GM19239 (cell line): ENCODE measurements around the gene NDUFB10.
"Not testable (repeated sequence)": the region's sequence is repeated elsewhere in the genome, so short reads cannot be mapped to it uniquely, and the experiment has no call there.

ENCODE experiments used
- DNase-seq: peaks from one replicate; pipeline ENCODE4 v3.0.0; 2011; ENCODE audit warnings: low spot score; ENCODE audit not compliant: insufficient read length
- FAIRE-seq: peaks from 2 replicates; lab custom pipeline; 2011; peaks lifted over from hg19 to GRCh38; lab: Jason Lieb, UNC

Gene NDUFB10

DNA sequence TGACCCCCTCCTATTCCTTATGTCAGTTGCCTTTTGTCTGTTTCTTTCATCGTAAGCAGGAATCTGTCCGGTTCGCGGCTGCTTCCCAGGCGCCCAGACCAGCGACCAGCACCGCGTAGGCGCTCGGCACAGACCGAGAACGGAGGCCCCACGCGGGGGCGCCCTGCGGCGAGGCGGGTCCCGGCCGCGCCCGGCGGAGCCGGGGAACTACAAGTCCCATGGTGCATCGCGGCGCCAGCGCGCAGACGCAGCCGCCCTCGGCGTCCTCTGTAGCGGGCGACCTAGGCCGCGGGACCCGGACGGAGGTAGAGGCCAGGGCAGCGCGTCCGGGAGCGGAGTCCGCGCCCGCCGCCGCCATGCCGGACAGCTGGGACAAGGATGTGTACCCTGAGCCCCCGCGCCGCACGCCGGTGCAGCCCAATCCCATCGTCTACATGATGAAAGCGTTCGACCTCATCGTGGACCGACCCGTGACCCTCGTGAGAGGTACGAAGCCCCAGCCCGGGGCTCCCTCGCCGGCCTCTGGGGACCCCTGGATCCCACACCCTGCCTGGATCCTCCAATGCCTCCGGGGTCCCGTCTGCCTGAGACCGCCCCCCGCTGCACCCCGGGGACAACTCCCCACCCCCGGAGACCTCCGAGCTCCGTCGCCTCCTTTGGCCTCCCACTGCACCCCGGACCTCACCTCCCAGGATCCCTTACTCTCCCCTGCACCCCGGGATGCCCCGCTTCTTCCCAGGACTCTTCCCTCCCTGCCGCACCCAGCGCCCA is at the start of gene NDUFB10:
NDUFB10 (plus strand) TSS at position 270 of the 771 bp plus-strand sequence; CDS start at position 357, 87 bp downstream.
- FAIRE-seq (peak; percentile 87), DNase-seq (peak; percentile 93)

DNA sequence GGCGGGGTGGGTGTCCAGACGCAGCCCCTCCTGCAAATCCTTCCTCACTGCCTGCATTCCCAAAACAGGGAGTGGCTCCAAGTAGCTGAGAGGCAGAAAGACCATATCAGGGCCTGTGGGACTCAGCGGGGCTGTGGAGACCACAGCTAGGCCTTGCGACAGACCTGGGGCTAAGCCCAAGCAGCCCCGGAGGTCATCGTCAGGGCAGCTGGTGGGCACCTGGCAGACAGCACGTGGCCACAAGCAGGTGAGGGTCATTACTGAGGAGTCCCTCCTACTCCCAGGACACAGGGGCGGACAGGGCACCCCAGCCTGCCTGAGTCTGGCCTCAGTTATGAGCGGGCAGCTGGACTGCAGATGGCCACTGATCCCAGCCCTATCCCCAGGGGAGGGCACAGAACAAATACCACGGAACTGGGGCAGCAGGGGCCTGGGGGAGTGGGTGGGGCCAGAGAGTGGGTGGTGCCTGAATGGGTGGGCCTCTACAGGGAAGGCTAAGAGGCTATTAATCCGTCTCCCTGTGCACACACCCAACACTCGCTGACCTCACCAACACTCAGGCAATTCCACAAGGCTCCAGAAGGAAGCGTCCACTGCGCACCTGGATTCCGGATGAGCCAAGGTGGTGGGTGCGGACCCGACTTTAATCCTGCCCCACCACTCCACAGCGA is 49.6 kb upstream of the NDUFB10 start:
- no peak for DNase-seq
- FAIRE-seq = no peak

DNA sequence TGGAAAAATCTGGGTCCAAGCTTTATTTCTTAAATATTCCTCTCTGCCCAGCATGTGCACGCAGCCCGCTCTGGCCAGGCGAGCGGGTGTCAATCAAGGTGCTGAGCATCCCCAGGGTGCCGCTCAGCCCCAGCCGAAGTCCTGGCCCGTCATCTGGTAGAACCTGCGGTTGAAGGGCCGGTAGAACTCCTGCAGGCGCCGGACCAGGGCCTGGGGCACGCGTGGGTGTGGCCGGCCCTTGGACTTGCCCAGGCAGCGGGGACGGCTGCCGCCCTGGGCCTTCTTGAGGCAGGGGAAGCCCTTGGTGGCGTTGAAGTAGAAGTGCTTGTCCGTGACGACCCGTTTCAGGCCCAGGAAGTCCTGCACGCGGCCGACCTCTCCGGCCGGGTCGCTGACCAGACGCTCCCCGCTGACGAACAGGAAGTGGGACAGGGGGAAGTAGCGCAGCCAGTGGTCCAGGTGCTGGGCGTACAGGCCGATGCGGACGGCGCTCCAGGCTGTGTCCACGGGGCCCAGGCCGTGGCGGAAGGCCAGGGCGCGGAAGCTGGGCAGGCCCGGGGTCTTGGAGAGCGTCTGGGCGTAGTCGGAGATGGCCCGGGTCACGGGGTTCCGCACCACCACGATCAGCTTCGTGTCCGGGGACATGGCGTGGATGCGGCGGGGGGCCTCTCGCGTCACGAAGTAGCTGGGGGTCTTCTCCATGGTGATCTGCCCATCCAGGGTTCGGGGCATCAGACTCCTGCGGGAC is 47.7 kb upstream of the NDUFB10 start:
- FAIRE-seq (no peak), DNase-seq (no peak)

DNA sequence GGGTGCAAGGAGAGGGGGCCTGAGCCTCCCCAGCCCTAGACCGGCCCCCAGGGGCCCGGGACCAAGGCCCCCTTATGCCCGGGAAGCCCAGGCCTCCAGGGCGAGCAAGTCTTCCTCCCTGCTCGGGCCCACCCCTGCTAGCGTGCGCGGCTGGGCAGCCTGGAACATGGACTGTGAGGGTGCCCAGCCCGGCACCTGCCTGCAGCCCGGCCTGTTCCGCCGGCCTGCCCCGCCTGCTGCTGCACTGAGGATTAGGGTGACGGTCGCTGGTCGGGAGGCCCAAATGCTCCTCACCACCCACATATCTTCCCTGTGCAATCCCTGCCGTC is 47.2 kb upstream of the NDUFB10 start:
- DNase-seq (no peak), FAIRE-seq (no peak)

DNA sequence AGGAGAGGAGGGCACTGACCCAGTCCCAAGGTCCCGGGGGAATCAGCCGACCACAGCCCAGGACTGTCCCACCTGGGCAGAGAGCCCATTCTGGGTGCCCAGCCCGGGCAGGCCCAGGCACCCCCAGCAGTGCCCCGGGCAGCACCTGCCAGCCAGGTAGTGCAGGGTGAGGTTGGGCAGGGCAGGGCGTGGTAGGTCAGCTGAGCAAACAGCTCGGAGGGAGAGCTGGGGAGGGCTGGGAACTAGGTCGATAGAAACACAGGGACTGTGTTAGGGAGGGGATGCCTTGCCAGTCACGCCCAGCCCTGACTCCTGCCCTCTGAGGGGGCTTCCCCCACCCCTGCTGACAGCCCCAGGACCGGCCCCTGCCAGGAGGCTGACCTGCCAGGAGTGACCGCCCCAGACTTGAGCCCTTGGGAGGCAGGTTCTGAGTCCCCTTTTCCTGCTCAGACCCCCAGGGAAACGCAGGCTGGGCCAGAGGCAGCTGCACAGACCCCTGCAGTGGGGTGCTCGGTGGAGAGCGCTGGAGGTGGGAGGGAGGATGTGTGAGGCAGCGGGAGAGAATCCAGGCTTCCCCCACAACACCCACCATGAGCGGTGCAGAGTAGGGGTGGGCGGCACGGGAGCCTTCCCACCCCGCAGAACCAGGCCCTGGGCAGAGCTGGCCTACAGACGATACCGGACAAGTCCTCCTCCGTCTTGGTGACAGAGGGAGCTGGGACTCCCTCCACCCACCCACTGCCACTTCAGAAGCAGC is 45.8 kb upstream of the NDUFB10 start:
- FAIRE-seq (no peak), DNase-seq (no peak)

DNA sequence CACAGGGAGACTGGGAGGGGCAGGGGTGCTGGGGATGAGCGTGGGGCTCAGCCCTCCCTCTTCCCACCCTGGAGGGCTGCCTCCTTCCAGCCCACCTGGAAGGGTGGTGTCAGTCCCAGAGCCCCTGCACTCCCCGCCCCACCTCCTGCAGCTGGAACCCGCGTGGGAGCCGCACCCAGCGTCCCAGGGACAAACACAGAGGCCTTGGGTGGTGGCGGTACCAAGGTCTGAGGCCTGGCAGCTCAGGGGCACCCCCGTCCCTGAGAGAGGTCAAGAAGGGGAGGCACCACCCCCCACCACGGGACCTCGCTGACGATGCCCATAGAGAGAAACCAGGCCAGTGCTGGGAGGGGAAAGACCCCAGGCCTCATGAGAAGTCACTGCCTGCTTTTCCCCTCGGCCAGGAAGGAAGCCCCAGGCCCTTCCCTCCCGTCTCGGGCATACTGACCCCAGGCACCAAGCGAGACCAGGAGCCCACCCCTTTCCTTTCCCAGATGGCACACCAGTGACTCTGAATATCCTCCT is 45.2 kb upstream of the NDUFB10 start:
- no peak for FAIRE-seq
- no peak for DNase-seq

DNA sequence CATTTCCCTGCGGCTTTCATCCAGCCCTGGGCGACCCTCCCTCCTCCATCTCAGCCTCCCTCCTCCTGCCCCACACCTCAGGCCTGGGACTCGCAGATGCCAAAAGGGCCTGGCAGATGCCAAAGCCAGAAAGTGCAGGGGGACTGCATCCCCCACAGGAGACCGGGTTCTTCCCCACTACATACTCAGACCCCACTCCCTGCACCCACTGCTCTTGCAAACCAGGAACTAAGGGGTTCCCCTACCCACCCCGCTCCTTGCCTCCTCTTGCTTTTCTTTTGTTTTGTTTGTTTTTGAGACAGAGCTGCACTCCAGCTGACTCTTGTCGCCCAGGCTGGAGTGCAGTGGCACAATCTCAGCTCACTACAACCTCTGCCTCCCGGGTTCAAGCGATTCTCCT is 44.4 kb upstream of the NDUFB10 start:
- FAIRE-seq = no peak

DNA sequence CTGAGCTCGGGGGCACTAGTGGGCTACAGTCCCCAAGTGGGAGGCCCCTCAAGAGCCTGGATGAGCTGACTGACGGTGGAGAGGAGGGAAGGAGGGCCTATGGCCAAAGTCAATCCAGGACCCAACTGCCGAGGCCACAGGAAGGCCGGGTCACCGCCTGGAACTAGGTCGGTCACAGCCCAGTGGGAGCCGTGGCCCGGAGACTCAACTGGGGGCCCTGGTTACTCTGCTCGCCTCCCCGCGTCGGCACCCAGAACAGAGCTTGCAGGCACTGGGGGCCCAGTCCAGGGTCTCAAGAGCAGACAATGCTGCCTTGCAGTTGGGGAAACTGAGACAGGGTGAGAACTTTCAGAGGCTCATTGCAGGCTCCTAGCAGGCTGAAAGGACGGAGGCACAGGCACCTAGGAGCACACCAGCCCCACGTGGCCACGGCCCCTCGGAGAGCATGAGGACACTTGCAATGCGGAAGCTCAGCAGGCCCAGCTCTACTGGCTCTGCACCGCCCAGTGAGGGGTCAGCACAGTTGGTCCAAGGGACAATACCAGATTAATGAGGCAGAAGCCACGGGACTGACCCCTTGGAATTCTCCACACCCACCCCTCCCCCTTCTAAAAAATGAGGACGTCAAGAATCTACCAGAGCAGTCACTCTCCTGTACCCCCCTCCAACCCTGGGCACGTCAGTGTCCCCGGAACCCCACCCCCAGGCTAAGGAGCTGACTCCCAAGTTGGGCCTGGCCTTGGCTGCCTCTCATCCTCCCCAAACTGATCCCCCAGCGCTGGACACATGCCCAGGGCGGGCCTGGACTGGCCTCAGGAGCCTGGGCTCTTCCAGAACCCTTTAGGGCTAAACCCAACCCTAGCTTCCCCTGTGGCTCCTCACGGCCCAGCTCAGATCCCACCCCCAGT is 43.4 kb upstream of the NDUFB10 start:
- no peak for FAIRE-seq

More for the DNA sequence above, 44.4 kb upstream of the NDUFB10 start:
- no peak for DNase-seq

DNA sequence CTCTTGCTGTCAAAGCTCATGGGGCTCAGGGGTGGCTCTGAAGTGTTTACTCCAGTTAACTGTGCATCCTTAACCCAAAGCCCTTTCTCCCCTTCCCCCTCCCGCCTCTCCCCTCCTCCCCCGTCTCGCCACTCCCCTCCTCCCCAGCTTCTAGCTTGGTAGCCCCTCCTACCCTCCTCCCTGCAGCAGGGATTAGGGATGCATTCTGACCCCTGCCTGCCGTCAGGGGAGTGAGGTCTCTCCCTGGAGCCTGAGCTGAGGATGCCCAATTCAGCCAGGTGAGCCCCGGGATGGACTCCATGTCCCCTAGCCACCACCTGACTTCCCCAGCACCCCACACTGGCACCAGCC is 42.7 kb upstream of the NDUFB10 start:
- no peak for DNase-seq
- no peak for FAIRE-seq

More for the DNA sequence above, 43.4 kb upstream of the NDUFB10 start:
- no peak for DNase-seq

DNA sequence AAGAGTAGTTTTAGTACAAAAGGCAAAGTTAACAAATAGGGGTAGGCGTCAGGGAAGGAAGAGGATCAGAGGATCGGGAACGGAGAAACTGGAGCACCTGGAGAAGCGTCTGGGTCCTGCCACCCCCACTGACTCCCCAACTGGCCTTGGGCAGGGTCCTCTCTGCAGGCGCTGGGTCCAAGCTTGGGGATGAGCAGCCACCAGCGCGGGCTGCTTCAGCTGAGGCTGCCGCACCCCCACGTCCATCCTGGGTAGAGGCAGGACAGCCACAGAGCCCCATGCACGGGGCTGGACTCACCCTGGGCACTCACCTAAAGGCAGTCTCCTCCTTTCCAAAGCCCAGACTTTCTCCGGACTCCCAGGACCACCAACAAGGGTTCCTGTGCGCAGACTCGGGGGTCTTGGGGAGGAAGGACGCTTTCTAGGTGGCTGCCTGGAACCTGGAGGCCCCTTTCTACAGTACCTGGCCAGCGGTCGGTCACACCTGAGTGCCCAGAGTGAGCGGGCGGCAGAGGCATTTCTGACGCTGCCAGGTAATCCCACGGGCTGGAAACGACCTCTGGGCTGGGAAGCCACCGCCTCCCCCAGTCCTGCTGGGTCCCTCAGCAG is 42.2 kb upstream of the NDUFB10 start:
- FAIRE-seq = no peak
- DNase-seq = no peak

DNA sequence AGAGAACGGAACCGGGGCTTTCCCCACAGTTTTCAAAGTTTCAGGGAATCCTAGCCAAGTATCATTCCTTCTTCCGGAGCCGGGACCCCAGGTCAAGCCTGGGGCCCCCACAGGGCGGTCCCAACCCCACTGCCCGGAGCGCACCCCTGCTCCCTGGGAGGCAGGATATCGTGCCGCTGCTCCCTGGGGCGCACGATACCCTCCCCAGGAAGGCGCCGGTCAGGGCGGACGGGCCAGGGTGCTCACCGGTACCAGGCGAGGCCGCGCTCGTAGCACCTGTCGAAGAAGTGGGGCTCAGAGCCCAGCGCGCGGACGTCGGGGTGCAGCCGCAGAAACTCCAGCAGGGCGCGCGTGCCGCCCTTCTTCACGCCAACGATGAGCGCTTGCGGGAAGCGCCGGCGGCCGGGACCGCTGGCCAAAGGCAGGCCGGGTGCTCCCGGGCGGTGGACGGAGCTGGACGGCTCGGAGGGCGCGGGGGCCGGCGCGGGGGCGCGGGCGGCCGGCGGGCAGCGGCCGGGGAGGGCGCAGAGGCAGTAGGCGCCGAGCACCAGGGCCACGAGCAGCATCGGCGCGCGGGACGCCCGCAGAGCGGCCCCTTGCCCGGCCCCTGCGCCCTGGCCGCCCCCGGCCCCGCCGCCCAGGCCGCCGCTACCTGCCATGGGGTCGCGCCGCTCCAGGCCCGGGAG is 41.5 kb upstream of the NDUFB10 start:
- FAIRE-seq (no peak), DNase-seq (no peak)

DNA sequence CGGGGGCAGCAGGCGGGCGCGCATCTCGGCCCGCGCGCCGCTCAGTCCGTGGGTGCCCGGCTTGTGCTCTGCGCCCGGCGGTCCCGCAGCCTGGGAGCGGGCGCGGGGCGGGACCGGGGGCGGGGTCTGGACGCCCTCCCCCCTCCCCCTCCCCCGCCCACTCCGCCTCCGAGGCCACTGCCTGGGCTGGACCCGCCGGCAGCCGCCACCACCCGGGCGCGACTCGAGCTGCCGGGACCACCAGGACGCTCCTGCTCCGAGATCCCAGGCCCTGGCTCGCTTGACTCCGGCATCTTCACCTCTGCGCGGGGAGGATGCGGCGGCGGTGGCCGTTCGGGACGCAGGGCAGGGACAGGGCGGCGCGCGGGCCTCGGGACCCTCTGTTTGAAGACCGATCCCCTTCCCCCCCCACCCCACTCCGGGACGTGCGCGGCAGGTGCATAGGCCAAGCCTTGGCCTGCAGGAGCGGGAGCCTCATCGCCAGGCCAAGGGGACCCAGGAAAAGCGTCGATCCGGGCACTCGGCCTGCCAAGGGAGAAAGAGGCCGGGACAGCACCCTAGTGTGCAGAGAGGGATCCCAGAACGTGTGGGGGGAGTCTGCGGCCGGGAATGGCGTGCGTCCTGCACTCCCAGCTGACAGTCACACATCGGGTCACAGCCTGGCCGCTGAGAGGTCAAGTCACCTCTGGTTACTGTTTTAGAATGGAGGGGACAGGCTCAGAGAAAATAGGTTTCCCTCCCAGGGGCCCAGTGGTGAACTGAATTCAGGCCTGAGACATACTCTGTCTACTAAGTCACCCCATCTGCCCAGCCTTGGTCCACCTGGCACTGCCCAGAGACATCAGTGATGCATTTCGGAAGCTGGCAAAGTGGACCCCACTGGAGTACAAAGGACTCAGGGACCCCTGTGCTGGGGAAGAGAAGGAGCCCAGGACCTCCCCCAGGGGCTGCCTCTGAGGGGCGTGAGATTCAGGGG is 40.7 kb upstream of the NDUFB10 start, which contains the start of gene HS3ST6:
HS3ST6 (minus strand) TSS at position 65 of the 976 bp plus-strand sequence. CDS start 92 bp downstream, outside the sequence.
- FAIRE-seq (no peak), DNase-seq (no peak)

DNA sequence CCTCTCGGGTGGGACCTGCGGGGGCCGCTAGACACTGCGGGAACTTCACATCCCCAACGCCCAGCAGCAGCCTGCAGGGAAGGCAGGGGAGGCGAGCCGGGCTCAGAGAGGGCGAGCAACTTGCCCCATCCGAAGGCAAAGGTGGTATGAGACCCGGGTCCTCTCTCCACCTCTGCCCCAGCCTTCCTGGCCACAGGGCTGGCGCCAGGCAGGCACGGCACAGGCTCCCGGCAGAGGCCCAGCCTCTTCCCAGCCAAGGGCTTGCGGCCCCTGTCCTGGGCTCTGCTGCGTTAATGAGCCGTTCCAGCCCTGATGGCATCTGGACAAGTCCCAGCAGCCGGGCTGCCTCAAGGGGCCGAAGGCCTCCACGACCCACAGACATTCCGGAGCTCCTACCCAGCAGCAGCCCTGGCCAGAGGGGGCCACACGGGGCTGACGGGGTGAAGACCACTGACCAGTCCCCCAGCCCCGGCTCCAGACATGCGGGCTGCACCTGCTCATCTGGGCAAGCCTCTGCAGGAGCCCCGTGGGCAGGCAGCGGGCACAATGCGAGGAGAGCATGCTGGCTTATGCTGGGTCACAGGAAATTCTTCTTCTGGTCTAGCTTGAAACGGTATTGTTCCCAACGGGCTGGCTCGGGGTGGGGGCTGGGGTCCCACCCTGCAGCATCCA is 39.9 kb upstream of the NDUFB10 start:
- no peak for FAIRE-seq
- DNase-seq = no peak

DNA sequence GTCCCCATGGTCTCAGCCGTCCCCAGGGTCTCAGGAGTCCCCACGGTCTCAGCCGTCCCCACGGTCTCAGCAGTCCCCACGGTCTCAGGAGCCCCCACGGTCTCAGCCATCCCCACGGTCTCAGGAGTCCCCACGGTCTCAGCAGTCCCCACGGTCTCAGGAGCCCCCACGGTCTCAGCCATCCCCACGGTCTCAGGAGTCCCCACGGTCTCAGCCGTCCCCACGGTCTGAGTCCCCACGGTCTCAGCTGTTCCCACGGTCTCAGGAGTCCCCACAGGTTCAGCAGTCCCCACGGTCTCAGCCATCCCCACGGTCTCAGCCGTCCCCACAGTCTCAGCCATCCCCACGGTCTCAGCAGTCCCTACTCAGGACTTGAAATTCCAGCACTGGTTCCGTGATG is 39.2 kb upstream of the NDUFB10 start:
- DNase-seq, FAIRE-seq: not testable (repeated sequence)

DNA sequence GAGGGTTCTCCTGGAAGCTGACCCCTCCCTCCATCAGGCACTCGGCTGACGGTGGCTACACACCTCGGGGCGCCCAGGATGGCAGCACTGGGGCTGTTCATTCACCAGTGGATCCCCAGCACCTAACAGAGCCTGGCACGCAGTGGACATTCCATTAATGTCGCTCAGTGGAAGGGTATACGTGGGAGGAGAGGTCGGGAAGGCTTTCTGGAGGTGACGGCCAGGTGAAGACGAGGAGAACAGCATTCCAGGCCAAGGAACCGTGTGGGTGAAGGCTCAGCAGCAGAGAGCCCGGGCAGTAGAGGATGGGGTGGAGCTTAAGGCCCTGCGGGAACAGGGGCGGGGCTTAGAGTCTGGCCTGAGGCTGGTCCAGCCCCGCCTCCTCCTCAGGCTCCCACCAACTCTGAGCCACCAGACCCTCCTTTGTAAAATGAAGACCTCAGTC is 38.6 kb upstream of the NDUFB10 start:
- no peak for FAIRE-seq
- DNase-seq = no peak

DNA sequence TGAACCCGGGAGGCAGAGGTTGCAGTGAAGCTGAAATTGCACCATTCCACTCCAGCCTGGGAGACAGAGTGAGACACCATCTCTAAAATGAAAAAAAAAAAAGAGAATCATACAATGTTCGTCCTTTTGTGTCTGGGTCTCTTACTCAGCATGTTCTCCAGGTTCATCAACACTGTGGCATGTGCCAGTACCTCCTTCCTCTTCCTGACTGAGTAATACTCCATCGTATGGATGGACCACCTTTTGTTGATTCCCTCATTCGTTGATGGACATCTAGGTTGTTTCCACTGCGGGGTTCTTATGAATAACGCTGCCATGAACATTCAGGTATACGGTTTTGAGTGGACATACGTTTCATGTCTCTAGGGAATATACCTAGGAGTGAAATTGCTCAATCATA is 37.0 kb upstream of the NDUFB10 start:
- FAIRE-seq = no peak
- no peak for DNase-seq
